ENCODE results near the gene DACH1.

The DACH1 gene

DNA sequence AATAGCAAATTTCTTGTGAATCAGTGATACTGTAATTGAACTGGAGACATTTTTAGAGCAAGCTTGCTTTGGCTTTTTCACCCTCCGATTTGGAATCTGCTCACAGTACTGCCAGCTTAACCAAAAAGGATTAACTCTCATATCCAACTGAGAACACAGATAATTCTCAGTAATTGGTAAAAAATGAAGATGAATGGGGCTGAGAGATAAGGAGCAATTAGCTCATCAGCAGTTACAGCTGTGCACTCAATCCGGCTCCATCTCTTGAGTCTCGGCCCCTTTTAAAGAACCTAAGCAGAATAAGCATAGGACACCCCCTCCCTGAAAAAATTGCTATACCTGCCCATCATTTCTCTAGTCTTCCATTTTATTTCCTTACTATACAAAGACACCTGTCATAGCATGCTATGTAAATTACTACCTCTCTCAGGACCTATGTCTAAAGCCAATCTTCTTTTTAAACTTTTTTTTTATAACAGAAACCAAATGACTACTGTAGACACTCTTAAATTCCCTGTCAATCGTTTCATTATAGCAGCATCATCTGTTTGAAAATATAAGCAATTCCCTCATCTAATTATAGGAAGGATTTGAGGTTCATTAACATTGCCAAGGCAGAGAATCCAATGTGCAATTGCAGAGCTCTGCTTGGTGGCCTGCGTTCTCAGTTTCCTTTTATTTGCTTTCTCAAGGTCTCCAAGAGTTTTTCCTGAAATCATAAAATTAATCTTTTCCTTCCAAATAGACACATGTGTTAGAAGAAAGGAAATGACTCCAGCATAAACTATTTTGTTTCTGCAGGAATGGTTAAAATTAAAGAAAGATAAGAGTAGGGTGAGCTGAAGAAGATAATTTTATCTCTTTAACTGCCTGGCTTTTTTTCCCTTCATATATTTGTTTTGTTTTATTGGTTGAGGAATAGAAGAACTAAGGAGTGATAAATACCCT is 242.1 kb downstream of the DACH1 start:
- no peak for DNase-seq (ENCODE audit: low read depth)

DNA sequence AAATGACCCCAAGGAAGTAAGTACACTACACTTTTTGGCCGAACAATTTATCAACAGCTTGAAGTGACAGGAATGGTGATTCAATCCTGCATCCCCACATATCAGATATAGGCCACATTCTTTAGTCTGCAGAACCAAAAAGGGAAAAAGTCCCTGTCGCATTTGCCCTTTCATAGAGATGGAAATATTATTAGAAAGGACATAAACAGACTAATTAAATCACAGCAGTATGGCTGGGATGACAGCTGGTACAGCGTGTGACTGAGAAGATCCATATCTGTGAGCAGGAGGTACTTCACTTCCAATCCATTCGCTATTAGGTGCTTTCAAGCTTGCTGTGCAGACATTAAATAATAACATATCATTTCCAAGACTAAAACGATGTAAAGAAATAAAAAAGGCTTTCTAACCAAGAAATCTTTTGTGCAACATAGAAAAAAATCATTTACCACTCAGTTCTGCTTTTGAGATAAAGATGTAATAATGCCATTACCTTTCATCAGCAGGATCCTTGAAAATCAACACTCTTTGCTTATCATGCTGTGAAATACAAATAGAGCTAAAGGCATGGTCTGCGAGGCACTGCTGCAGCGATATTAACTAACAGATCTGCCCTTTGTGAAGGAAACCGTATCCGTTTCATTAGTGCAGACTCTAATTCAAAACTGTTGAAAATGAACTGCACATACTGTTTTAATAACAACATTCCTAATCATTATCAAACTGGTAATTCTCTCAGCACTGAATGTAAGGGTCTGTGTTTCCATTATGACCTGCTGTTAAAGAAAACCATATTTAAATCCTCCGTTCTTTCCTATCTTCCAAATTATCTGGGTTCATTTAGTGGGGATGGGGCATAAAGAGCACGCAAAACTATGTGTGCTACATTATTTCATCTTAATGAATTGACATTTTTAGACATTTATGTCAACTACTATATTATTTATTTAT is 245.6 kb downstream of the DACH1 start:
- DNase-seq (ENCODE audit: low read depth), result no peak

DNA sequence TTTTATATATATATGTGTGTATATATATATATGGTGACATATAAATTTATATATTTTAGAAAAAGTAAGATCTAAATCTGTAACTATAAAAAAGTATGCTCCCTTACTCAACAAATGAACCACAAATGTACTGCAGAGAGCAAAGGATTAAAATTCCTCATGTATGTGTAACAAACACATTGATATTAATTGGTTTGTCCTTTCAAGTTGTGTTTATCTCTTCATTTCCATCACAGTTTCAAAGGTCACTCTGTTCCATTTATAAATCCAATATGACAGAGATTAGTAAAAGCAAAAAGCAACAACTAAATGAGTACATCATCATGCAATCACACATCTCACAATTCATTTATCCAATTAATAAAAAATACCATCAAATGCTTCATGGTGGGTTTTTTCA is 247.9 kb downstream of the DACH1 start:
- DNase-seq (ENCODE audit: low read depth), result no peak

DNA sequence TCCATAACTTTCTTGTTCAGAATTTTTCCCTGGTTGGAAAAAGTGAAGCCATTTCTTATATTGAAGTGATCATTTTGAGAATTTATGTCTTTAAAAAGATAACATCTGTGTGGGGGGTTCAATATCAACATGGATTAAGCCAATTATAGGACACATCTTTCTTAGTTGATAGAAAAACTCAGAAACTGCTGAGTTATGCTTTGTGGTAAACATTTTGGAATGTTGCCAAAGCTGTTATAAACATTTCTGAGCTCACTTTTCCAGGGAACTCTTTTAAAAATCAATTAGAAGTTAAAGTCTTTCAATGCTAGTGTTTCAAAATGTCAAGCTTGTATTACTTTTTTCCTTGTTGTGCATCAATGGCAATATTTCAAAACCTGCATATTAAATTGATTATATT is 248.8 kb downstream of the DACH1 start:
- DNase-seq (ENCODE audit: low read depth), result no peak

DNA sequence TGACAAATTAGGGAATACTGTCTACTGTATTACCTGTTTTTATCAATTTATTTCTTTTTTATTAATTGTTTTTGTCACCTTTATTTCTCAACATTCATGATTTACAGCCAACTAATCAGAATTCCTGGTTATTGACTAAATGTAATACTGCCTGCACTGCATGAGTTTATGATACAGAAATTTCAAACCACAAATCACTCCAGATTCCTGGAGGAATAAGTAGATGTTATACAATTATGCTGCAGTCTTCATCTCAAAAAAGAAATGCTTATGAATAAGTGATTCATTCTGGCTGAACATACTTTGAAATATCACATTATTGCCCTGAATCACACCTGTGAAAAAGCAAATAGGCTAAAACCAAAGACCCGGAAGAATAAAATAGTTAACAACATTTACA is 249.7 kb downstream of the DACH1 start:
- DNase-seq (ENCODE audit: low read depth), result no peak

DNA sequence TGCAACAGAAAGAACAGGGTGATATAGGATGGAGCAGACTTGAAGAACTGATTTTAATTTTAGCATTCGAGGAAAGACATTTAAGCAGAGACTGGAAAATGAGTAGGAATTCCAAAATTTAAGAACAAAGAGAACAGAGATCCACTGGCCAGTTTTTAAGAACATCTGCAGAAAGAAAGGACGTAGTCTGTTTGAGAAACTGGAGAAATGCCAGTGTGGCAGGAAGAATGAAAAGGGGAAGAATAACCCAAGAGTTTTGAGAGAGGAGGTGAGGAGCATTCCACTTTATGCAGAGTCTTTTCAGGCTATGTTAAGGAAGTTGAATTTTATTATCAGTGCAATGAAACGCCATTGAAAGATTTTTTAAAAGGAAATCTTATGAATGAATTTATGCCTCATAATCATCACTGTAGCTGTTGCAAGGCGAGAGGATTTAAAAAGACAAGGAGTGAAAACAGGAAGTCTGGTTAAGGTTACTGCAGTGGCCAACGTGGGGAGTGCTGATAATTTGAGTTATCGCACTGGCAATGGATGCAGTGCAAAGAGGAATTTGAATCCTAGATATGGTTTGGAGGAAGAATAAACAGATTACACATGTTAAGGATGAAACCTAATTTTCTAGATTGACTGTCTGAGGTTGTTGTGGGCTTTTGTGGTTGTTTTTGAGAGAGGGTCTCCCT is 253.8 kb downstream of the DACH1 start:
- no peak for DNase-seq (ENCODE audit: low read depth)

DNA sequence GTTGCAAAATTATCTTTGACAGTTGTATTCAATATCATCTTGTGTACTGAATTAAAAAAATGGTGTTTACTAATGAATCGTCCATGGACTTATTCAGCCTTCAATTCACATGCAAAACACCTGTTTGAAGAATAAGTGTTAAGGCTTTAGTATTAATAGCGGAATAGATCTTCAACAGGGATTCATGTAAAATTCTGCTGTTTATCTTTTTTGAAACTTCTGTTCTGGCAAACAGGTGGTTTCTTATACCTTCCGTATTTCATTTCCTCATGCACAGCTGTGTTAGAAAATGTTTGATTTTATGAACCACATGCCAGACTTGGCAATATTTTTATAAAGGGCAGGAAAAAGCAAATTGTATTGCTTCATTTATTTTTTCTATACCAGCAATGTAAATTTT is 255.7 kb downstream of the DACH1 start:
- no peak for DNase-seq (ENCODE audit: low read depth)

DNA sequence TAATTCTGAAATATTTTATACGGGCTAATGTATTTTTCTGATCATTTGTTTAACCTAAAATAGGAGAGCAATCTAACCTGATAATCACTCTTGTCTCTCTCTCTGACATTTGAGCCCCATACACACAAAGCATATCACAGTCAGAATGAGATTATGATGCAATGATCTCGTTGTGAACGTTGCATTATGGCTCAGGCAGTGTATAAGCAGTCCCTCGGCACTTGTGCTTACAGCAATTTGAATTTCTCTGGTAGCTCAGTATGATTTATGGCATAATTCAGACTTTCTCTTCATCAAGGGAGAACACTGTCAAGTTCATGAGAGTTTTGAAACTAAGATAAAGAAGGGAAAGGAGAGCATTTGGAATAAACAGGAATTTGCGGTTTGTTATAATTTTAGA is 256.1 kb downstream of the DACH1 start:
- DNase-seq (ENCODE audit: low read depth), result no peak

DNA sequence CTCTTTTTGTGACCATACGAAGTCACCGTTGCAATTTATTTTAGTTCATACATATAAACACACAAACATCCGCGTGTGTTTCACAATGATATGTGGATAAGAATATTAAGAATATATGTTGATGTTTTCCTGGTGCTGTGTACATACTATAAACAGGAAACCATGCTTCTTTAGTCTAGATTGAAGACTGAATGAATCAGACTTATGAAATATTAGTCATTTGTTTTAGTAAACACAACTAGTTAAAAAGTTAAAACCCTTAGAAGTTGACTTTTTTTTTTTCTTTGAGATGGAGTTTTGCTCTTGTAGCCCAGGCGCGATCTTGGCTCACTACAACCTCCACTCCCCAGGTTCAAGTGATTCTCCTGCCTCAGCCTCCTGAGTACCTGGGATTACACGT is 257.7 kb downstream of the DACH1 start:
- DNase-seq (ENCODE audit: low read depth), result no peak

DNA sequence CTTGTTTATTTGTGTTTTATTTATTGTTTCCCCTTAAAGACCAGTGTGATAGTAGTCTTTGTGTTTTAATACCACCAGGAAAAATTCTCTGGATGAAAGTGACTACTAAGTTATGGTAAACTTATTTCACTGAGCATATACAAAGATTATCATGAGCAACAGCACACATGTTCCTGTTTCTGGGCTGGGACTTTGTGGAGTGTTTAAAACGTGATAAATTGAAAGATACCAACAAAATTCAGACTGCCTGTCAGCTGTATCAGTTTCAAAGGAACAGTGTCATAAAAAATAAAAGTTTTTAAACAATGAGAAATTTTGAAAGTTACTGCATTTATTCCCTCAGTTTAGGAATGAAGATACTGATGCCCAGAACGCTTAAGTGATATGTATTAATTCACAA is 259.4 kb downstream of the DACH1 start:
- DNase-seq (ENCODE audit: low read depth), result no peak

DNA sequence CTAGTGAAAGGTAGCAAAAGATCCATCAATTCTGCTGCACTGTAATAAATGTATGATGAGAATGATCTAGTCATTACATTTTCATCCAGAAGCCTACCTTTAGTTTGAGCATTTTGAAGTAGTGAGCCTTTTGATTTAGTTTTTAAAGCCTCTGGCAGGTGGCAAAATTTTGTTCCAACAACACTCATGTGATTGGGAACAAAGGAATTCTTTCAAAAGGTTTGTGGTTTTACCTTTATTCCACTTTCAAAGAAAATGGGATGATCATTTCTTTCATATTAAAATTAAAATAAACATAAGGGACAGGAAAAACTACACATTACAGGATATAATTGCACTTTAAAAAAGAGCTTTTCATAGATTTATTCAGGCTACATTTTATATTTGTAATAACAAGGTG is 260.2 kb downstream of the DACH1 start:
- no peak for DNase-seq (ENCODE audit: low read depth)

DNA sequence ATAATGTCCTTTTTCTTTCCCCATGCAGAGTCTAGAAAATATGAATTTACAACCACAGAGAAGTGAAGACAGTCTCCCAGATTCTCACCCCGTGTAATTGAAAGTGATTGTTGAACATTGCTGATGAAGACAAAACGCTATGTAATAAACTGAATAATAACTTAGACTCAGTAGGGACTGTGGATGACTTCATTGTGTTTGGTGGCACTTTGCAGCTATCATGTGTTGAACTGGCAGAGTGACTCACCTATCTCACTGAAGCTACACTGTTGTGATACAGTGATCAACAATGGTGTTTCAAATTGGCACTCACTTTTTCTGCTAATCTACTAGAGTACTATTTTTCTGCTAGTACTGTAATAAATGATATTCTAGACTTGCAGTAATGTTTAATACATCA is 261.3 kb downstream of the DACH1 start:
- no peak for DNase-seq (ENCODE audit: low read depth)

DNA sequence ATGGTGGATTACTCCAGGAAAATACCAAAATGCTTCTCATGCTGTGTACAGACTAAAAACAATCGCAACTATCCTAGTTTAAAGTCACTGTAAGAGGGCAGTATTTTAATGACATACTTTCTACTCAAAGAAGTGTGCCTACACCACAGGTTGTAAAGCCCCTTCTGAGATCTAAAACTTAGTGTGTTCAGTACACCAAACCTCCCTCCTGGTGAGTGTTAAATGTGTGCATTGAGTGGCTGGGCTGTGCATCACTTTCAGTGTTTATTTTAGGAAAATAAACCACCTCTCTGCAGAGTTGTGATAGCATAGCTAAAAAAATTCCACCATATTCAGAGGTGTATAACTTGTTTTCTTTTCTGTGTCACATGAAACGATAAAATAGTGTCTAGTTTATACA is 263.7 kb downstream of the DACH1 start:
- no peak for DNase-seq (ENCODE audit: low read depth)

DNA sequence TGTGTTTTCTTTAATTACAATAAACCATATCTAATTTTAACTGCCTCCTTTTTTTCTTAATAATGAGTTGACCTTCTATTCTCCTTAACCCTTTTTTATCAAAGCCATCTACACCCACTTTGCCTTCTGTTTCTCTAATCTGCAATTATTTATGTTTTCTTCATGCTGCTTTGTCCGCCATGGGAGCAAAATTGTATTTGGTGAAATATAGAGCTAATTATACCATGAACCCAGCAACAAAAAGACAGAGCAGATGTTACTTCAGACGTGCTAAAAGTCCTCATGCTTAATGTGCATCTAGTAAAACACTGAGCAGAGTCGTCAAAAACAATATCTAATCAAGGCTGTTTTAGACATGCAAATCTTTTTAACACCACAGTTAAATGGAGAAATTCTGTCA is 264.7 kb downstream of the DACH1 start:
- no peak for DNase-seq (ENCODE audit: low read depth)

DNA sequence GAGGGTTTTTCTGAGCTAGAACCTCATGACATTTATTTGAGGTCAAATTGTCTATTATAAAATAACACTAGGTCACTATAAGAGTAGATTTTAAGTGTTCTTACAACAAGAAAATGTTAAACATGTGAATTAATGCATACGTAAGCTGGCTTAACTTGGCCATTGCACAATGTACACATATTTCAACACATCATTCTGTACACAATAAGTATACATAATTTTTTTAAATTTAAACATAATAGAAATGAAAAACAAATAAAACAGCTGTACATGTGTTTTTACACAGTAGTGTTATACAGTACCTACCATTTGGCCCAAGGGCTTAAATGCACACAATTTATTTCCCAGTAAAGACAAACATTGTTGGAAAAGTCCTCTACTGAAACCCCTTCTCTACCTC is 269.9 kb downstream of the DACH1 start:
- no peak for DNase-seq (ENCODE audit: low read depth)

DNA sequence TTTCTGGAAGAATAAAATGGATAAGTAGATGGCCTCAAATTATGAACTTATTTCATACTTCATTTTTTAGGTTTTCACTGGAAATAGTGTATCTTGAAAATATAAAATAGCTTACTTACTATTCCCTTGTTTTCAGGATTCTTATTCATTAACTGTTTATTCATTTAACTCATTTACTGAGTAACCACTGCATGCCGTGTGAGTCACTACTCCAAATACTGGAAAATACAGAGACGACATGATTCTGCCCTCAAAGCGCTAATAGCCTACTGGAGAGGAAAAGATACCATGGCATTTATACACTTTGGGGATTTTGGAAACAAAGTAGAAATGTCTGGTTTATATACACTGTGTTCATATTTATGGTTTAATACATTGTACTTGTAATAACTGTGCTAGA is 270.9 kb downstream of the DACH1 start:
- DNase-seq (ENCODE audit: low read depth), result no peak

DNA sequence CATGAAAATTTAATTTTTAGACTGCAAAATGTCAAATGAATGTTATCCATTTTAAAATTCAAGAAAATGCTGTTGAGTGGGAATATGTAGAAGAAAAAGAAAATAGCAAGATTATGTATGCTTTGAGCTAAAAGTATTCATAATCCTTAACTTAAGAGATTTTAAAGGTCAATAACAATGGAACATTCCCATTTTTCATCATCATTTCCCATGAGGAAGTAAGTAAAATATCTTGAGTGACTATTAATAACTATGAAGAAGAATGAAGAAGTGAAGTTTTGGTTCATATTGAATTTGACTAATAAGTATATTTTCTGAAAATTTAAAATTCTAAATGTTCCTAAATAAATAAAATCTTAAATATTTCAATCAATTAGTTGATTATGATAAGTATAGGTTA is 273.4 kb downstream of the DACH1 start:
- no peak for DNase-seq (ENCODE audit: low read depth)

DNA sequence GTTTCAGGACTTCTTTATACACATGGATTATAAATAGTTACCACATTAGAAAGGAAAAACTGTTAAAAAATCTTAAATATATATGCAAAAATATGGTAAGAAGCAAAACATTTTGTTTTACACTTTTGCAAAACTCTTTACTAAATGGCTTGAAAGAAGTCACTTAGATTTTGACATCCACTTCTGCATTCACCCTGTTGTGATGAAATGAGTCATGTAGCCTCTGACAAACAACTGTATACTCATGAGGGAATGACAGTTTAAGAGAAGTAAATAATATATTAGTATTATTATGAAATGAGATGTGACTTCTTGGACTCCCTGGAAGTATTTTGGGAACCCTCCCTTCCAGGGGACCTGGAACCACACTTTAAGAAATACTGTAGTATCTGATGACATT is 275.6 kb downstream of the DACH1 start:
- no peak for DNase-seq (ENCODE audit: low read depth)

DNA sequence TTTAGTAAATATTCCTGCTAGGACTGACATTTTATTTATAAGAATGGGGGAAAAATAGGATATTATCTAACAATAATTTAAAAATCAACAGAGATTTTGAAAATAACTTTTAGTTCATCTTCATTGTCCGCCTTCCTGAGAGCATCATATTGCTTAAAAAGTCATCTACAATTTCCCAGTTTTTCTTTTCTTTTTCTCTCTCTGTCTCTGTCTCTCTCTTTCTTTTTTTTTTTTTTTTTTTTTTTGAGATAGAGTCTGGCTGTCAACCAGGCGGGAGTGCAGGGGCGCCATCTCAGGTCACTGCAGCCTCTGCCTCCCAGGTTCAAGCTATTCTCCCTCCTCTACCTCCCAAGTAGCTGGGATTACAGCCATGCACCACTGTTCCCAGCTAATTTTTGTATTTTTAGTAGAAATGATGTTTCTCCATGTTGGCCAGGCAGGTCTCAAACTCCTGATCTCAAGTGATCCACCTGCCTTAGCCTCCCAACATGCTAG is 276.3 kb downstream of the DACH1 start:
- DNase-seq (ENCODE audit: low read depth), result no peak

DNA sequence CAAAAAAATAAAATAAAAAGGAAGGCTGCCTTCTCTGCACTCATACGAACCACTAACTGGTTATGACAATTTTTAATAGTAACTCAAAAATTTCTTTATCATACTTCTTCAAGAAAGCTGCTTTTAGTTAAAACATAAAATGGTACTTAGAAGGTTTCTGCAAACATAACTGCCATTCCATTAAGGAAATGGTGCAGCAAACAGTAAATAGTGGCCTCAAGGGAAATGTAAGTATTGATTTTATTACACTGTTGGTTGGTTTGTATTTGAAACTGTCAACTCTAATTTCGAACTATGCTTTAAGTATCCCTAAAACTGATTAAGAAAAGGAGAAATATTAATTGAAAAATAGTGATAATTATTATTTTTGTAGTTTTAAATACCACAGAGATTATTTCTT is 278.0 kb downstream of the DACH1 start:
- no peak for DNase-seq (ENCODE audit: low read depth)

DNA sequence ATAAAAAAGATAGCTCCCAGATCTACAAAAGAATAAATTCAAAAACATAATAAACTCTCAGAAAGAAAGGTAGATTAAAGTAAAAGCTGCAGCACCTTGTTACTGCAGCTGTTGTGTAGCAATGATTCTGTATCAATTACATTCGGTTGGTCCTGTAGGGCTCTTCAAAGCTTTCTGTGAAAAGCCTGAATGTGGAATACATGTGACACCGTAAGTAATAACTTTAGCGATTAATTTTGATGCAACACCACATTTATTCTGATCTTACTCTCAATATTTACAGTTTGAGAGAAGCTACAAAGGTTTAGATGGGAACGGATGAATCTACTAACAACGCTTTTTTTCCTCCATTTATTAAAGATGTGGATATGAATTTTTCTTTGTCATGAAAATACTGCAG is 279.2 kb downstream of the DACH1 start:
- DNase-seq (ENCODE audit: low read depth), result no peak

DNA sequence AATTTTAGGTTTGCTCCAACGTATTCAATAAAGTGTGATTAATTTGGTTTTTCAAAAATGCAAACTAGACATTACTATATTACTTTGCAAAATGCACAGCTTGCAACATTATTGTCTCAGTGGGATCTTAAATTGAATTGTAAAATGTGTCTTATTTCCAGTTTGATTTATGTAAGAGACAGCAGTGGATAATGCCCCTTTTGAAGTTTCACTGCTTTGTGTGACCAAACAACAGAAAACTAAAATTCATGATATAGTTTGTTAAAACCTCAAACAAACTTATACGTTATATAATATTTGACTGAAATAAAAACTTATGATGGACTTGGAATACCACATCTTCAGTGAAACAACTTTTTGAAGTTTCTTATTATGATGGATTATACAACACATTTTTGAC is 279.8 kb downstream of the DACH1 start:
- DNase-seq (ENCODE audit: low read depth), result no peak

Measured in activated T-helper 9 cell treated with anti-CD3 and anti-CD28 coated beads, Interleukin-2, amount 50 U/mL, for 16 hours (primary cell).